VCaP (cell line): ENCODE measurements around the gene FAM117B.

Experiments used
- H3K27ac ChIP-seq: fragments of 450-650 bp; 2 replicates; pipeline ENCODE4 v1.5.1; 2017
- CTCF ChIP-seq: fragments of 450-650 bp; conservative IDR thresholded peaks from 2 replicates; pipeline ENCODE4 v1.5.1; 2017; ENCODE audit warnings: mild to moderate bottlenecking, moderate library complexity

Gene FAM117B

DNA sequence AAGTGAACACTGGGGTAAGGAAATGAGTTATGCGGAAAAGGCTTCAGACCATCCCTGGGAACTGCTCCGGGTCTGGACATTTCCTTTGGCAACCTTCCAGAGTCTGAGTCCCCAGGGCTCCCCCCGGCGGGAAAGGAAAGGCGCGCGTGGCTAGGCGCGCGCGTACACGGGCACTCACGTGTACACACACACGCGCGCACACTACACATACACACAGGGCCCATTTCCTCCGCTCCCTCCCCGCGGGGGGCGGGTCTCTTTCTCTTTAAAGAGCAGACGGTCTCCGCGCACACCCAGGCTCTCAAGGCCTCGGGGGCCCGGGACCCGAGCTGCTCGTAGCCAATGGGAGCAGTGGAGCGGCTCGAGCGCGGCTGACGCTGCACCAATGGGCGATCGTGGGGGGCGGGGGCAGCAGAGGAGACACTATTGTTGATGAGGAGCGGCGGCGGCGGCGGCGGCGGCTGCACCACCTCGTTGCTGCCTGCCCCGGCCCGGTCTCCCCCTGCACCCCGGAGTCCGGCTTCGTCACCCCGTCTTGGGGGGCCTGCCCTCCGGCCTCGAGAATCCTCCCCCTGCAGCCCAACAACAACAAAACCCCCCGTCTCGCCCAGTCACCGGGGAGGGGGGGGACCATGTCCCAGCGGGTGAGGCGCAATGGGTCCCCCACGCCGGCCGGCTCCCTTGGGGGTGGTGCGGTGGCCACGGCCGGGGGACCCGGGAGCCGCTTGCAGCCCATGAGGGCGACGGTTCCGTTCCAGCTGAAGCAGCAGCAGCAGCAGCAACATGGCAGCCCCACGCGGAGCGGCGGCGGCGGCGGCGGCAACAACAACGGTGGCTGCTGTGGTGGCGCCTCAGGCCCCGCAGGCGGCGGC is at the start of gene FAM117B:
FAM117B (plus strand) TSS at position 414 of the 872 bp plus-strand sequence; CDS start at position 633, 219 bp downstream.
- TF ChIP-seq CTCF = no peak
- H3K27ac ChIP-seq = peak within 1 kb of the TSS; percentile 96

GRCh38 chr2:202588647-202589581 is 45.9 kb upstream of the FAM117B start:
- TF ChIP-seq CTCF = peak; percentile 90
- H3K27ac ChIP-seq = peak overlapping the region; percentile 25; the same call in 1 of the 2 replicates

DNA sequence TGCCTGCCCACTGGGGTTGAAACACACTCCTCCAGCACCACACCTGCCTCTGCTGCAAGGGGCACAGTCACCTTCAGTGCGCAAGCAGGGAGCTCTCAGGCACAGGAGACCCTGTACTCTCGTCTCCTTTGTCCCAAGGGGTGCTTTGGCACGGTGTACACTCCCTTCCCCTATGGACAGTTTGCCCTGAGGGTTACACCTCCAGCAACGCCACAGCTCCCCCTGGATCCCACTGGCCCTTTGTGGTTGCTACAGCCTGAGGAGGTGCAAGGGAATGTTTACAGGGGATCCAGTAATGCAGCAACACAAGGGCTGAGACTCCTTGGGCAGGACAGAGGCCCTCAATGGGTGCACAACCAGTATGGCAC is 45.2 kb upstream of the FAM117B start:
- H3K27ac ChIP-seq = no peak overlapping the region
- TF ChIP-seq CTCF = no peak

GRCh38 chr2:202592566-202592965 is 42.2 kb upstream of the FAM117B start:
- no peak overlapping the region for H3K27ac ChIP-seq
- no peak for TF ChIP-seq CTCF

- TF ChIP-seq CTCF = no peak
- H3K27ac ChIP-seq = no peak overlapping the region
Observed at GRCh38 chr2:202599105-202599504, 35.7 kb upstream of the FAM117B start.

DNA sequence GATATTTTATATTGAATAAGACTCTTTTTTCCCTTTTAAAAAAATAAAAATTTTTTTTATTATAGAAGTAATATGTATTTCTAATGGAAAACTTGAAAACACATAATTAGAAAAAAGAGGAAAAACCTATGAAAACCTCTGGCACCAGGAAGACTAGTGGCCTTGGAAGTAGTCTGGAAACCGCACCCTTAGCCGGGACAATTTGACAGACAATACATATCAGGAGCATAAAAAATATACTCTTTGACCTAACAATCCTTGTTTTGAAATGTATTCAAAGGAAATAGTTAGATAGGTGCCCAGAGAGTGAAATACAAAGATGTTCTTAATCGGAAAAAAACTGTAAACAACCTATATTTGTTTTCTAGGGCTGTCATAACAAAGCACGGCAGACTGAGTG is 34.9 kb upstream of the FAM117B start:
- no peak for TF ChIP-seq CTCF
- H3K27ac ChIP-seq = no peak overlapping the region

DNA sequence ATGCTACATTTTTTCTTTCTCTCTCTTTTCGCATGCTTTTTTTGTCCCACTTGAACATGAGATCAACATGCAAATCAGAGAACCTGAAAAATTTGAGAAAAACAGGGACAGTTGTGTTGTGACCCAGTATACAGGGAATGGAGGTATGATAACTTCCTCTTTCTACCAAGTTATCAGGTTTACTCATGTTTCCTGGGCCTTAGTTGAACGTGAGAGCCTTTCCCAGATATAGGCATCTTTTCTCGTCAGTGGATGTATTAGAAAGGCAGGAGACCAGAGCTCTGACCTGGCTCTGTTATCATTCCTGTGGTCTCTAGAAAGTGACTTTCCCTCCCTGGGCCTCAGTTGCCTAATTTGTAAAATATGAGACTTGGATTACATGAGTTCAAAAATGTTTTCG is 30.1 kb upstream of the FAM117B start:
- TF ChIP-seq CTCF = no peak
- no peak overlapping the region for H3K27ac ChIP-seq
